ENCODE data around the gene CDT1.

DNA sequence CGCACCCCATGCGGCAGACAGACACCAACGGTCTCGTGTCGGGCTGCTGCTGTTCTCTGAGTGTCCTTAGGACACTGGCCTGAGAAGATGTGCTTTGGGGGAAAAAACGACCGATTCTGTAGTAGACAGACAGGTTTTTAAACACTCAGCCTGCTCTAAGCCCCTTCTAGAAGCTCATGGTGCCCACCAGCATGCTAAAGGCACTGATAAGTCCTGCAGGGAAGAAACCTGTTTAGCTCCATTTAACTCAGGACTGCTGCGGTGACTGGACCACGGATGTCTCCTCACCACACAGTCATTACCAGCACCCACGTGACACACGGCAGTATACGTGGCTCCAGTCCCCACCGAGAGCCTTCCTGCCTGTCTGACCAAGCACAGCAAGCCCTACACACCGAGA, 27.2 kb downstream of the CDT1 start:
- TF ChIP-seq POLR2A (IDR thresholded peaks at IDR 0.05) (no peak), POLR2AphosphoS5 (IDR thresholded peaks at IDR 0.05) (no peak)
- TF ChIP-seq, protein P1, sequence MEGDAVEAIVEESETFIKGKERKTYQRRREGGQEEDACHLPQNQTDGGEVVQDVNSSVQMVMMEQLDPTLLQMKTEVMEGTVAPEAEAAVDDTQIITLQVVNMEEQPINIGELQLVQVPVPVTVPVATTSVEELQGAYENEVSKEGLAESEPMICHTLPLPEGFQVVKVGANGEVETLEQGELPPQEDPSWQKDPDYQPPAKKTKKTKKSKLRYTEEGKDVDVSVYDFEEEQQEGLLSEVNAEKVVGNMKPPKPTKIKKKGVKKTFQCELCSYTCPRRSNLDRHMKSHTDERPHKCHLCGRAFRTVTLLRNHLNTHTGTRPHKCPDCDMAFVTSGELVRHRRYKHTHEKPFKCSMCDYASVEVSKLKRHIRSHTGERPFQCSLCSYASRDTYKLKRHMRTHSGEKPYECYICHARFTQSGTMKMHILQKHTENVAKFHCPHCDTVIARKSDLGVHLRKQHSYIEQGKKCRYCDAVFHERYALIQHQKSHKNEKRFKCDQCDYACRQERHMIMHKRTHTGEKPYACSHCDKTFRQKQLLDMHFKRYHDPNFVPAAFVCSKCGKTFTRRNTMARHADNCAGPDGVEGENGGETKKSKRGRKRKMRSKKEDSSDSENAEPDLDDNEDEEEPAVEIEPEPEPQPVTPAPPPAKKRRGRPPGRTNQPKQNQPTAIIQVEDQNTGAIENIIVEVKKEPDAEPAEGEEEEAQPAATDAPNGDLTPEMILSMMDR (IDR thresholded peaks at IDR 0.05): no peak
